Measurements from ENCODE around the gene ERICH3. TPM values are rescaled to one million over a fixed set of nuclear protein-coding genes. Genes with fewer than 3 reads are reported as not detected.

Gene ERICH3
- total RNA-seq, 1 donor from 2014 or later = not detected

DNA sequence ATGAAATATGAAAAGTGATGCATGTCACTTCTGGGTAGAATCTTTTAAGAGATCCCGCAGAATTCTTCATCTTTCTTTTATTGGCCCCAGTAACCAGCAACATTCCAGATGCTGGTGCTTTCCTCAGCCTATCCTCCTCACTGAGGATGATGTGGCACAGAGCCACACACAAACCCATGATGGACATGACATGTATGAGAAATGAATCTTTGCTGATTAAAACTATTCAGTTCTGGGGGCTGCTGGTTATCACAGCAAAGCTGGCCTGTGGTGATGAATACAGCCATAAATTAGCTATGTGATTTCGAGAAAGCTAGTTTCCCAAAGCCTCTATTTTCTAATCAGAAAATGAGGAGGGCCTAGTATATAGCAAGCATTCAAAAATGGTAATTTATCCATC, 8.3 kb upstream of the ERICH3 start:
- Mint-ChIP-seq H3K4me1 (peaks cover 11% of the 10 kb centered on the region), H3K4me3 (no peak overlapping the region)
- no peak overlapping the region for H3K4me2 ChIP-seq

DNA sequence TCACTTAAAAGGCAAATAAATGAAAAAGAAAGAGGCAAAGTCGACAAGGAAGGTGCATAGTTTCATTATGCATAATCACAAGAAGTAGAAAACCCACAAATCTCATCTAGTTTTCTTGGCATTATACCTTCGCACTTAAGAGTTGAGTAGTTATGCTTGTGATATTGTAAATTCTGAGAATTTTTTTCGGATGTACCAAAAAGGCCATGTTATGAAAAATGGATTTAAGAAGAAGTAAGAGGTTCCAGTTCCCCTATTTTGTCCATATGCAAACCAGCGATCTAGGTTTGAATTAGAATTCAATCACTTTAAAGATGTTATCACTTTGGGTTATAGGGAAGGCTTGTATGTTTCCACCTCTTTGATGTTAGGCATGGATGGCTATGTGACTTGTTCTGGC, 7.9 kb upstream of the ERICH3 start:
- H3K36me3 Mint-ChIP-seq = no peaks in the 10 kb centered on the region
- no peaks in the 10 kb centered on the region for H3F3A ChIP-seq (ENCODE audit: low read depth)
- no peaks in the 10 kb centered on the region for H3K79me2 ChIP-seq (ENCODE audit: low read depth)
- peaks cover 8% of the 10 kb centered on the region for H3K4me1 Mint-ChIP-seq
- no peak overlapping the region for H3K9ac ChIP-seq
- no peak overlapping the region for H3K4me3 ChIP-seq
- H3K4me2 ChIP-seq = no peak overlapping the region
- no peaks in the 10 kb centered on the region for H3K36me3 ChIP-seq
- no peak overlapping the region for H3K4me3 Mint-ChIP-seq
- no peaks in the 10 kb centered on the region for H3K9me3 Mint-ChIP-seq
- H2AFZ ChIP-seq (replicated peaks) = no peak overlapping the region
- no peak for TF ChIP-seq EZH2 (IDR thresholded peaks at IDR 0.05)
- TF ChIP-seq, protein P1, sequence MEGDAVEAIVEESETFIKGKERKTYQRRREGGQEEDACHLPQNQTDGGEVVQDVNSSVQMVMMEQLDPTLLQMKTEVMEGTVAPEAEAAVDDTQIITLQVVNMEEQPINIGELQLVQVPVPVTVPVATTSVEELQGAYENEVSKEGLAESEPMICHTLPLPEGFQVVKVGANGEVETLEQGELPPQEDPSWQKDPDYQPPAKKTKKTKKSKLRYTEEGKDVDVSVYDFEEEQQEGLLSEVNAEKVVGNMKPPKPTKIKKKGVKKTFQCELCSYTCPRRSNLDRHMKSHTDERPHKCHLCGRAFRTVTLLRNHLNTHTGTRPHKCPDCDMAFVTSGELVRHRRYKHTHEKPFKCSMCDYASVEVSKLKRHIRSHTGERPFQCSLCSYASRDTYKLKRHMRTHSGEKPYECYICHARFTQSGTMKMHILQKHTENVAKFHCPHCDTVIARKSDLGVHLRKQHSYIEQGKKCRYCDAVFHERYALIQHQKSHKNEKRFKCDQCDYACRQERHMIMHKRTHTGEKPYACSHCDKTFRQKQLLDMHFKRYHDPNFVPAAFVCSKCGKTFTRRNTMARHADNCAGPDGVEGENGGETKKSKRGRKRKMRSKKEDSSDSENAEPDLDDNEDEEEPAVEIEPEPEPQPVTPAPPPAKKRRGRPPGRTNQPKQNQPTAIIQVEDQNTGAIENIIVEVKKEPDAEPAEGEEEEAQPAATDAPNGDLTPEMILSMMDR (IDR thresholded peaks at IDR 0.05) = no peak
- no peak for TF ChIP-seq EZH2phosphoT487 (IDR thresholded peaks at IDR 0.05)
- H3K9me3 ChIP-seq (ENCODE audit: low read depth) = no peaks in the 10 kb centered on the region
- H3K27ac Mint-ChIP-seq = no peak overlapping the region
- H4K20me1 ChIP-seq (ENCODE audit: low read depth) = no peaks in the 10 kb centered on the region
- H3K4me1 ChIP-seq = no peaks in the 10 kb centered on the region
- H3K27me3 ChIP-seq = no peaks in the 10 kb centered on the region
- DNase-seq (ENCODE audit: low spot score) = no peak
- H3K27ac ChIP-seq = no peak overlapping the region
- no peaks in the 10 kb centered on the region for H3K27me3 Mint-ChIP-seq (ENCODE audit: insufficient read depth, low read depth)

More for the DNA sequence above, 8.3 kb upstream of the ERICH3 start:
- H3K9me3 Mint-ChIP-seq = no peaks in the 10 kb centered on the region
- no peaks in the 10 kb centered on the region for H4K20me1 ChIP-seq (ENCODE audit: low read depth)
- no peak overlapping the region for H3K27ac ChIP-seq
- no peak overlapping the region for H3K27ac Mint-ChIP-seq
- no peak overlapping the region for H2AFZ ChIP-seq (replicated peaks)
- H3K9me3 ChIP-seq (ENCODE audit: low read depth) = no peaks in the 10 kb centered on the region
- no peak for DNase-seq (ENCODE audit: low spot score)
- TF ChIP-seq EZH2phosphoT487 (IDR thresholded peaks at IDR 0.05) (no peak), EZH2 (IDR thresholded peaks at IDR 0.05) (no peak)
- TF ChIP-seq, protein P1 (IDR thresholded peaks at IDR 0.05) = no peak
- H3K36me3 ChIP-seq = no peaks in the 10 kb centered on the region
- no peaks in the 10 kb centered on the region for H3K27me3 Mint-ChIP-seq (ENCODE audit: insufficient read depth, low read depth)
- H3K4me1 ChIP-seq = no peaks in the 10 kb centered on the region
- H3K9ac ChIP-seq = no peak overlapping the region
- H3K4me3 ChIP-seq = no peak overlapping the region
- H3K27me3 ChIP-seq = no peaks in the 10 kb centered on the region
- H3K79me2 ChIP-seq (ENCODE audit: low read depth) = no peaks in the 10 kb centered on the region
- no peaks in the 10 kb centered on the region for H3F3A ChIP-seq (ENCODE audit: low read depth)
- H3K36me3 Mint-ChIP-seq = no peaks in the 10 kb centered on the region

DNA sequence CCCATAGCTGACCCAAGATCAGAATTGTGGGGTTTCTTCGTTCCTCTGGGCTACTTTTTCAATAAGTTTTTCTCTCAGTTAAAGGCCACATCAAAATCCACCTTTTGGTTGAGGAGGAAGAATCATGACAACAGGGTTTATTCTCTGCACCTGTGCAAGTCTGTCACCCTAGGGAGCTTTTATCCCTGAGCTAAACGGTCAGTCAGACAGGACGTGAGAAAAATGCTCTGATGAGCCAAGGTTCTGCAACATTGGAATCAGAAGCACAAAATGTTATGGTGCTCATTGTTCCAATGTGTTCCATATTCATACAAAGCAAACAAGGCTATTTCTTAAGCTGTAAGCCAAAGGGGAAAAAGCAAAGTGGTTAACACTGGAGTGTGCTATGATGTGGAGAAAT, 7.4 kb upstream of the ERICH3 start:
- H3K36me3 Mint-ChIP-seq = no peaks in the 10 kb centered on the region
- no peak overlapping the region for H2AFZ ChIP-seq (replicated peaks)
- H3K79me2 ChIP-seq (ENCODE audit: low read depth) = no peaks in the 10 kb centered on the region
- H3K4me3 ChIP-seq = no peak overlapping the region
- no peaks in the 10 kb centered on the region for H3K4me1 ChIP-seq
- no peak for TF ChIP-seq EZH2phosphoT487 (IDR thresholded peaks at IDR 0.05)
- TF ChIP-seq EZH2 (IDR thresholded peaks at IDR 0.05) = no peak
- TF ChIP-seq, protein P1 (IDR thresholded peaks at IDR 0.05) = no peak
- no peaks in the 10 kb centered on the region for H3K9me3 ChIP-seq (ENCODE audit: low read depth)
- no peaks in the 10 kb centered on the region for H3K9me3 Mint-ChIP-seq
- no peaks in the 10 kb centered on the region for H3K36me3 ChIP-seq
- no peak overlapping the region for H3K27ac ChIP-seq
- no peak overlapping the region for H3K4me3 Mint-ChIP-seq
- H3K27me3 ChIP-seq = no peaks in the 10 kb centered on the region
- no peak overlapping the region for H3K9ac ChIP-seq
- H3K27ac Mint-ChIP-seq = no peak overlapping the region
- H3K4me2 ChIP-seq = no peak overlapping the region
- no peaks in the 10 kb centered on the region for H3F3A ChIP-seq (ENCODE audit: low read depth)
- no peak for DNase-seq (ENCODE audit: low spot score)
- peaks cover 8% of the 10 kb centered on the region for H3K4me1 Mint-ChIP-seq
- H3K27me3 Mint-ChIP-seq (ENCODE audit: insufficient read depth, low read depth) = no peaks in the 10 kb centered on the region
- H4K20me1 ChIP-seq (ENCODE audit: low read depth) = no peaks in the 10 kb centered on the region

All from neural progenitor cell (in vitro differentiated cells).